ENCODE measurements around the gene KAT7.

Gene KAT7

GRCh38 chr17:49760932-49761558 is 27.4 kb upstream of the KAT7 start:
- DNase-seq (ENCODE audit: low spot score): no peak

GRCh38 chr17:49762151-49762941 is 26.1 kb upstream of the KAT7 start:
- peak; percentile 68 for DNase-seq (ENCODE audit: low spot score)

- peak; percentile 99 for DNase-seq (ENCODE audit: low spot score)
These were observed 24.5 kb upstream of the KAT7 start, which contains the start of gene FAM117A for GRCh38 chr17:49763735-49764558. FAM117A (minus strand) TSS chr17:49764131; CDS start chr17:49764087, 44 bp downstream.

GRCh38 chr17:49764559-49765180 is 23.8 kb upstream of the KAT7 start:
- DNase-seq (ENCODE audit: low spot score): no peak

GRCh38 chr17:49766918-49767530 is 21.5 kb upstream of the KAT7 start:
- DNase-seq (ENCODE audit: low spot score): no peak

GRCh38 chr17:49775546-49776260 is 12.8 kb upstream of the KAT7 start:
- DNase-seq (ENCODE audit: low spot score): no peak

GRCh38 chr17:49776551-49777300 is 11.8 kb upstream of the KAT7 start:
- DNase-seq (ENCODE audit: low spot score): no peak

GRCh38 chr17:49777563-49777962 is 10.9 kb upstream of the KAT7 start:
- DNase-seq (ENCODE audit: low spot score): no peak

- DNase-seq (ENCODE audit: low spot score): no peak
These were observed 9.2 kb upstream of the KAT7 start for GRCh38 chr17:49779156-49779738.

- peak; percentile 50 for DNase-seq (ENCODE audit: low spot score)
These were observed 8.7 kb upstream of the KAT7 start for GRCh38 chr17:49779739-49780231.

- no peak for DNase-seq (ENCODE audit: low spot score)
These were observed 5.3 kb upstream of the KAT7 start for GRCh38 chr17:49783071-49783715.

GRCh38 chr17:49783791-49784190 is 4.7 kb upstream of the KAT7 start:
- DNase-seq (ENCODE audit: low spot score): no peak

- no peak for DNase-seq (ENCODE audit: low spot score)
These were observed 3.8 kb upstream of the KAT7 start for GRCh38 chr17:49784636-49785035.

- no peak for DNase-seq (ENCODE audit: low spot score)
These were observed 500 bp upstream of the KAT7 start for GRCh38 chr17:49787884-49788477.

GRCh38 chr17:49789243-49789578 is 730 bp downstream of the KAT7 start:
- no peak for DNase-seq (ENCODE audit: low spot score)

- DNase-seq (ENCODE audit: low spot score): no peak
These were observed 4.8 kb downstream of the KAT7 start for GRCh38 chr17:49793309-49793708.

GRCh38 chr17:49795372-49795771 is 6.9 kb downstream of the KAT7 start:
- DNase-seq (ENCODE audit: low spot score): no peak

GRCh38 chr17:49798182-49798581 is 9.7 kb downstream of the KAT7 start:
- no peak for DNase-seq (ENCODE audit: low spot score)

- DNase-seq (ENCODE audit: low spot score): no peak
These were observed 10.3 kb downstream of the KAT7 start for GRCh38 chr17:49798738-49799137.
